Heart right ventricle (tissue), 16 donors: ENCODE measurements around the gene CHST2. TPM values are rescaled to one million over a fixed set of nuclear protein-coding genes. Genes with fewer than 3 reads are reported as not detected.

Experiments used
- ATAC-seq, 8 donors: fragments of 200-7000 bp; cut with Tn5 transposase; one replicate each; pipeline ENCODE4 v1.9.1; 2020; ENCODE audit warnings: mild to moderate bottlenecking in 8 of 8, moderate library complexity in 8 of 8, moderate number of reproducible peaks in 1 of 8
- DNase-seq, 2 donors: peaks; one replicate each; pipeline ENCODE4 v3.0.0-alpha.2; 2020
- H3K27ac ChIP-seq, 10 donors: fragments of 200-600 bp; sonication (generic) in 2 of 10; one replicate each; pipeline versions ENCODE4 v1.5.0 to v1.8.0; 2020 to 2022; ENCODE audit warnings: mild to moderate bottlenecking in 3 of 10
- H3K27me3 ChIP-seq, 7 donors: fragments of 200-600 bp; one replicate each; pipeline ENCODE4 v1.8.0; 2021 to 2022; ENCODE audit warnings: mild to moderate bottlenecking in 2 of 7
- H3K36me3 ChIP-seq, 9 donors: fragments of 200-600 bp; sonication (generic) in 1 of 9; one replicate each; pipeline versions ENCODE4 v1.5.0 to v1.8.0; 2020 to 2022; ENCODE audit warnings: mild to moderate bottlenecking in 2 of 9
- H3K4me1 ChIP-seq, 9 donors: fragments of 200-600 bp; sonication (generic) in 1 of 9; one replicate each; pipeline versions ENCODE4 v1.5.0 to v1.8.0; 2020 to 2022; ENCODE audit warnings: mild to moderate bottlenecking in 4 of 9
- H3K4me3 ChIP-seq, 10 donors: fragments of 200-600 bp; sonication (generic) in 2 of 10; one replicate each; pipeline versions ENCODE4 v1.5.0 to v1.8.0; 2020 to 2022; ENCODE audit warnings: mild to moderate bottlenecking in 7 of 10, moderate library complexity in 2 of 10
- H3K9me3 ChIP-seq, 11 donors: fragments of 200-600 bp in 10 of 11; sonication (generic) in 2 of 11; one replicate each; pipeline versions ENCODE4 v1.5.0 to v1.8.0; 2013 to 2022; ENCODE audit warnings: mild to moderate bottlenecking in 2 of 11, control low read depth in 1 of 11, moderate library complexity in 1 of 11
- WGBS, 2 donors: extraction: QIAGEN DNeasy Blood & Tissue Kit; methylation state at CpG; one replicate each; pipeline ENCODE4 v1.1.7; 2013; ENCODE audit warnings: inconsistent platforms in 1 of 2; 5-methylcytosine and 5-hydroxymethylcytosine counted together
- intact Hi-C, 10 donors: fragments of 100-400 bp; cut with DNase I; formaldehyde crosslinking; loops; one replicate each; pipeline versions ENCODE4 v1.11.1 to v1.14.2; 2022
- polyA plus RNA-seq, 2 donors: library from polyadenylated mRNA; stranded (reverse); fragments of 200-250 nt; gene quantifications; one replicate each; pipeline ENCODE4 v1.2.3, GENCODE V29; 2013
- total RNA-seq, 10 donors: library from RNA; stranded (reverse); fragmentation: NEBNext Ultra II Directional in 3 of 10; extraction: Animal tissue kit (Norgen Biotek cat#: 25700) in 3 of 10; gene quantifications; one replicate each; pipeline versions ENCODE4 v1.2.1 to v1.2.4, GENCODE V29; 2021 to 2023
- TF ChIP-seq, protein P1 (sequence below), 9 donors: fragments of 200-600 bp; sonication (generic) in 2 of 9; IDR thresholded peaks; one replicate each; pipeline versions ENCODE4 v1.5.0 to v1.8.0; 2021 to 2022; ENCODE audit warnings: antibody characterized with exemption in 9 of 9, mild to moderate bottlenecking in 5 of 9, moderate library complexity in 1 of 9
- donor health status: Arrhythmogenic right ventricular cardiomyopathy.
- donor health status: ischemic (EF 13 %, LVEDD 7.1; RV severe dilation, severe dysfunction).
- donor health status: healthy with polysubstance abuse.
- donor health status: DM: no; HTN: yes; CAD: no.
- donor health status: DM: no; HTN: no; CAD: no.
- donor health status: ischemic (EF 25% LVEDD 6.9; RV normal size, moderate dysfunction).
- donor health status: ischemic (EF 25% LVEDD 5.7; RV mildly dilated, moderate dysfunction).
- donor health status: healthy.
- donor health status: DM: yes; HTN: yes; CAD: no.
- donor health status: Ischemic cardiomyopathy.
- donor health status: ischemic (EF 35%, LVEDD 5.7; RV mildly dilated, moderate dysfunction).
- donor health status: nonischemic (EF 11% LVEDD 7.7; RV severe dilation, severe dysfunction).
- donor health status: DM: yes; HTN: yes; CAD: no.
- donor health status: PGD.
- donor health status: ischemic (EF 29% LVEDD 5.4; RV normal size, mild dysfunction).
- donor health status: nonischemic (EF 23%, LVEDD 6.1; RV moderate dilation, normal function).

The CHST2 gene
- total and polyA plus RNA-seq, 12 donors: 0.44 to 7.0 (median 1.7) TPM

DNA sequence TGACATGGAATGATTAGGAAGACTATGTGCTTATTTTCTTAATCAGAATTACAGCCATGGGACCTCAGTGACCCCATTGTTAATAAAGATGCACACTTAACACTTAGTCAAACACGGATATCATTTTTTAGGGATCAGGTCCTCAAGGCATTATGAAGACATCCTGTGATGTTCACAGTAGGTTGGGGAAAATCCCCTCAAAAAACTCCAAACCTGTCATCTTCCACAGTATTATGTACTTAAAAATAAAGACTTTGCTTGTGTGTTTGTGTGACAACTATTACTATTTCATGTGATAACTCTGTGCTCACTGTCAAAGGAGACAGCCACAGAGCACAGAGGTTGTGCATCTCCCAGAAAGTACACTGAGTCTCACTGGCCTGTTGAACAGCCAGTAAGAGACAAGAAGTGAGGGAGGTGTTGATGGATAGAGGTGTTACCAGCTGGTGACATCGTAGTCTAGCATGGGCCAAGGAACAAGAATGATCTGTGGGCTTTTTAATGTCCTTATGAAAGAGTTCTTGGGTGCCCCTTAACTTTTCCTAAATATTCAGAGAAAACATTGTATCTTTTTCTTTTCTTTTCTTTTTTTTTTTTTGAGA is 18.0 kb downstream of the CHST2 start:
- peaks cover 0 to 12% (median 0%) of the 10 kb centered on the region in 11 donors for H3K9me3 ChIP-seq
- peaks cover 0 to 14% (median 0%) of the 10 kb centered on the region in 7 donors for H3K27me3 ChIP-seq
- peaks cover 0 to 32% (median 9%) of the 10 kb centered on the region in 9 donors for H3K4me1 ChIP-seq
- no peak overlapping the region for H3K4me3 ChIP-seq
- H3K27ac ChIP-seq: no peak overlapping the region
- 37 to 67% methylated on average over 2 of the region's 2 CpGs for WGBS, 2 donors
- intact Hi-C loops: loop anchor here in 2 of 10 donors (10.0 kb wide), 2 partner anchors 197 to 307 kb away; no protein-coding TSS in a partner anchor
- TF ChIP-seq, protein P1, sequence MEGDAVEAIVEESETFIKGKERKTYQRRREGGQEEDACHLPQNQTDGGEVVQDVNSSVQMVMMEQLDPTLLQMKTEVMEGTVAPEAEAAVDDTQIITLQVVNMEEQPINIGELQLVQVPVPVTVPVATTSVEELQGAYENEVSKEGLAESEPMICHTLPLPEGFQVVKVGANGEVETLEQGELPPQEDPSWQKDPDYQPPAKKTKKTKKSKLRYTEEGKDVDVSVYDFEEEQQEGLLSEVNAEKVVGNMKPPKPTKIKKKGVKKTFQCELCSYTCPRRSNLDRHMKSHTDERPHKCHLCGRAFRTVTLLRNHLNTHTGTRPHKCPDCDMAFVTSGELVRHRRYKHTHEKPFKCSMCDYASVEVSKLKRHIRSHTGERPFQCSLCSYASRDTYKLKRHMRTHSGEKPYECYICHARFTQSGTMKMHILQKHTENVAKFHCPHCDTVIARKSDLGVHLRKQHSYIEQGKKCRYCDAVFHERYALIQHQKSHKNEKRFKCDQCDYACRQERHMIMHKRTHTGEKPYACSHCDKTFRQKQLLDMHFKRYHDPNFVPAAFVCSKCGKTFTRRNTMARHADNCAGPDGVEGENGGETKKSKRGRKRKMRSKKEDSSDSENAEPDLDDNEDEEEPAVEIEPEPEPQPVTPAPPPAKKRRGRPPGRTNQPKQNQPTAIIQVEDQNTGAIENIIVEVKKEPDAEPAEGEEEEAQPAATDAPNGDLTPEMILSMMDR (IDR thresholded peaks at IDR 0.05): no peak
- no peaks in the 10 kb centered on the region for H3K36me3 ChIP-seq
- no peak for DNase-seq
- ATAC-seq: no peak

DNA sequence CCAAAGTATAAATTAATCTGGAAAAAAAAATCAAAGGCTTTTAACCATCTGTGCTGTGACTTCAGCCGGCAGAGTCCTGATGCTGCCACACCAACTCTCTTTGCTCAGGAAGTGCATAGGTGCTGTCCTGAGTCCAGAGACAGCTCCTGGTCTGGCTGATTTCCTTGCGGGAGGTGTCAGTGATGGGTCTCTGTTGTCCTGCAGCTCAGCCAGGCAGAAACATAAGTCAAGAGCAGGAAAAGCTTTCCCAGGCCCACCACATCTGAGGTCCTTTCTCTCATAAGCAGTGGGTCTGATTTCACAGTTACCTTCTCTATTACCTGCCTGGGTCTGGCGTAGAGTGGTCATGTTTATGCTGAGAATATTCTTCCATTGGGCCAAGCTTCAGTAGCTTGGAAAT is 19.4 kb downstream of the CHST2 start:
- Histone ChIP-seq H3K36me3 (no peaks in the 10 kb centered on the region), H3K4me3 (no peak overlapping the region), H3K4me1 (peaks cover 0 to 32% (median 9%) of the 10 kb centered on the region in 9 donors), H3K27ac (peak overlapping the region in 4 of 10 donors; percentile 47 to 70 (median 54)), H3K27me3 (peaks cover 0 to 10% (median 0%) of the 10 kb centered on the region in 7 donors), H3K9me3 (peaks cover 0 to 12% (median 0%) of the 10 kb centered on the region in 11 donors)
- WGBS, 2 donors: 84 to 91% methylated on average over 3 of the region's 3 CpGs
- ATAC-seq (no peak), DNase-seq (no peak)
- TF ChIP-seq, protein P1 (IDR thresholded peaks at IDR 0.05): no peak
- intact Hi-C loops: loop anchor here in 2 of 10 donors (10.0 kb wide), 2 partner anchors 196 to 306 kb away; no protein-coding TSS in a partner anchor

DNA sequence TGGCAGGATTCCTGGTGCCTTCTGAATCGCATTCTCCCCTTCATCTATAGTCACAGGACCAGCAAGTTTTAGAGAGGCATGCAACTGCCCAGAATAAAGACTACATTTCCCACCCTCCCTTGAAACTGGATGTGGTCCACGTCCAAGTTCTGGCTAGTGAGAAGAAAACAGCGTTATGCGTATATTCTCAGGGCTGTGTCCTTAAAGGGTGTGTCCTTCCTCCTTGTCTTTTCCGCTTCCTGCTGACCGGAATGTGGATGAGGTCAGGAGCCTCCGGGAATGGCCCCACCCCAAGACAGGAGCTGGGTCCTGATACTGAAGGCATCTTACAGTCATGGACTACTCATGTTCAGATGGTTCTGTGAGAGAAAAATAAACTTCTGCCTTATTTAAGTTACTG is 20.2 kb downstream of the CHST2 start:
- TF ChIP-seq, protein P1 (IDR thresholded peaks at IDR 0.05): no peak
- peak overlapping the region in 1 of 10 donors; percentile 11 for H3K4me3 ChIP-seq
- peak; percentile 86 to 98 (median 94) for ATAC-seq
- H3K4me1 ChIP-seq: peaks cover 0 to 26% (median 9%) of the 10 kb centered on the region in 9 donors
- DNase-seq: peak in 1 of 2 donors; percentile 57
- H3K27me3 ChIP-seq: peaks cover 0 to 10% (median 0%) of the 10 kb centered on the region in 7 donors
- H3K9me3 ChIP-seq: peaks cover 0 to 12% (median 0%) of the 10 kb centered on the region in 11 donors
- peak overlapping the region in 8 of 10 donors; percentile 22 to 70 (median 54) for H3K27ac ChIP-seq
- intact Hi-C loops: loop anchor here in 3 of 10 donors (10.0 kb wide), 3 partner anchors 185 to 305 kb away; no protein-coding TSS in a partner anchor
- no peaks in the 10 kb centered on the region for H3K36me3 ChIP-seq
- 40 to 57% methylated on average over 7 of the region's 7 CpGs for WGBS, 2 donors

DNA sequence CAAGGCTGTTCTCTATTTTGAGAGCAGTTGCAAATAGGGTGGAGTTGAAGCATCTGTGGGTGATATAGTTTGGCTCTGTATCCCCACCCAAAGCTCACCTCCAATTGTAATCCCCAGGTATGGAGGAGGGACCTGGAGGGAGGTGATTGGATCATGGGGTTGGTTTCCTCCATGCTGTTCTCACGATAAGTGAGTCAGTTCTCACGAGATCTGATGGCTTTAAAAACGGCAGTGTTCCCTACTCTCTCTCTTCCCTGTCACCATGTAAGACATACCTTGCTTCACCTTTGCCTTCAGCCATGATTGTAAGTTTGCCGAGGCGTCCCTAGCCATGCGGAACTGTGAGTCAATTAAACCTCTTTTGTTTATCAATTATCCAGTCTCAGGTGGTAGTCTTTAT is 21.0 kb downstream of the CHST2 start:
- DNase-seq (no peak), ATAC-seq (no peak)
- no peaks in the 10 kb centered on the region for H3K36me3 ChIP-seq
- 96% methylated on average over 6 of the region's 6 CpGs for WGBS, 2 donors
- peaks cover 0 to 2% (median 0%) of the 10 kb centered on the region in 7 donors for H3K27me3 ChIP-seq
- intact Hi-C loops: loop anchor here in 1 of 10 donors (10.0 kb wide), 1 partner anchor 184 kb away; no protein-coding TSS in a partner anchor
- H3K4me3 ChIP-seq: no peak overlapping the region
- H3K9me3 ChIP-seq: peaks cover 0 to 12% (median 0%) of the 10 kb centered on the region in 11 donors
- H3K27ac ChIP-seq: peak overlapping the region in 6 of 10 donors; percentile 22 to 70 (median 57)
- peaks cover 0 to 18% (median 9%) of the 10 kb centered on the region in 9 donors for H3K4me1 ChIP-seq
- TF ChIP-seq, protein P1 (IDR thresholded peaks at IDR 0.05): no peak
